Progenitor cell of endocrine pancreas (in vitro differentiated cells): ENCODE results near the gene SPATA2. TPM values are rescaled to one million over a fixed set of nuclear protein-coding genes. Genes with fewer than 3 reads are reported as not detected.

Source experiments
- DNase-seq: peaks from one replicate; pipeline ENCODE4 v3.0.0; 2021; ENCODE audit warnings: low spot score; ENCODE audit not compliant: unreplicated experiment
- H3K27ac Mint-ChIP-seq: 2 replicates; pipeline ENCODE4 v1.8.0; 2021; ENCODE audit warnings: mild to moderate bottlenecking, moderate library complexity, mixed read lengths
- H3K27me3 Mint-ChIP-seq: 2 replicates; pipeline ENCODE4 v1.8.0; 2021; ENCODE audit warnings: mixed read lengths
- H3K36me3 Mint-ChIP-seq: 2 replicates; pipeline ENCODE4 v1.8.0; 2022; ENCODE audit warnings: mixed read lengths; ENCODE audit not compliant: insufficient read depth
- H3K4me1 Mint-ChIP-seq: 2 replicates; pipeline ENCODE4 v1.8.0; 2021; ENCODE audit warnings: low read depth, mixed read lengths
- H3K4me3 Mint-ChIP-seq: 2 replicates; pipeline ENCODE4 v1.8.0; 2021; ENCODE audit warnings: low read depth, mild to moderate bottlenecking, moderate library complexity, mixed read lengths
- H3K9me3 Mint-ChIP-seq: 2 replicates; pipeline ENCODE4 v1.8.0; 2021; ENCODE audit warnings: low read depth, mixed read lengths
- CTCF ChIP-seq: fragments of 200-600 bp; sonication (generic); IDR thresholded peaks from one replicate; pipeline ENCODE4 v1.5.0; 2021; ENCODE audit warnings: antibody characterized with exemption, mild to moderate bottlenecking; ENCODE audit not compliant: unreplicated experiment
- total RNA-seq: library from RNA; stranded (reverse); gene quantifications from 2 replicates; pipeline ENCODE4 v1.2.1, GENCODE V29; 2021

The SPATA2 gene
- total RNA-seq, 1 donor from 2014 or later = 9.5 TPM

- peaks cover 2% of the 10 kb centered on the region for H3K4me1 Mint-ChIP-seq
- no peaks in the 10 kb centered on the region for H3K27me3 Mint-ChIP-seq
- no peak overlapping the region for H3K27ac Mint-ChIP-seq
- peaks cover 8% of the 10 kb centered on the region for H3K36me3 Mint-ChIP-seq
- no peak for DNase-seq
- TF ChIP-seq CTCF = no peak
- no peak overlapping the region for H3K4me3 Mint-ChIP-seq
- H3K9me3 Mint-ChIP-seq = no peaks in the 10 kb centered on the region
Measured at GRCh38 chr20:49908258-49908565, 7.1 kb downstream of the SPATA2 start.

- no peak for TF ChIP-seq CTCF
- no peak for DNase-seq
- peak overlapping the region; percentile 56 for H3K27ac Mint-ChIP-seq
- no peak overlapping the region for H3K4me3 Mint-ChIP-seq
- peaks cover 2% of the 10 kb centered on the region for H3K4me1 Mint-ChIP-seq
- no peaks in the 10 kb centered on the region for H3K9me3 Mint-ChIP-seq
- peaks cover 9% of the 10 kb centered on the region for H3K36me3 Mint-ChIP-seq
- H3K27me3 Mint-ChIP-seq = no peaks in the 10 kb centered on the region
Measured at GRCh38 chr20:49907405-49908257, 7.7 kb downstream of the SPATA2 start.

- peaks cover 2% of the 10 kb centered on the region for H3K4me1 Mint-ChIP-seq
- peaks cover 10% of the 10 kb centered on the region for H3K36me3 Mint-ChIP-seq
Measured at GRCh38 chr20:49906615-49907154, 8.6 kb downstream of the SPATA2 start.

GRCh38 chr20:49906101-49906604, 9.2 kb downstream of the SPATA2 start:
- no peaks in the 10 kb centered on the region for H3K9me3 Mint-ChIP-seq
- H3K4me1 Mint-ChIP-seq = peaks cover 2% of the 10 kb centered on the region
- H3K27ac Mint-ChIP-seq = no peak overlapping the region
- no peaks in the 10 kb centered on the region for H3K27me3 Mint-ChIP-seq
- no peak for DNase-seq
- TF ChIP-seq CTCF = no peak
- peaks cover 10% of the 10 kb centered on the region for H3K36me3 Mint-ChIP-seq
- no peak overlapping the region for H3K4me3 Mint-ChIP-seq

More at GRCh38 chr20:49906615-49907154, 8.6 kb downstream of the SPATA2 start:
- DNase-seq = no peak
- H3K27ac Mint-ChIP-seq = no peak overlapping the region
- no peak for TF ChIP-seq CTCF
- H3K27me3 Mint-ChIP-seq = no peaks in the 10 kb centered on the region
- no peak overlapping the region for H3K4me3 Mint-ChIP-seq
- H3K9me3 Mint-ChIP-seq = no peaks in the 10 kb centered on the region

GRCh38 chr20:49905415-49906091, 9.8 kb downstream of the SPATA2 start:
- no peak for TF ChIP-seq CTCF
- Mint-ChIP-seq H3K27ac (peak overlapping the region; percentile 31), H3K36me3 (peaks cover 10% of the 10 kb centered on the region), H3K4me3 (no peak overlapping the region), H3K9me3 (no peaks in the 10 kb centered on the region), H3K4me1 (peaks cover 2% of the 10 kb centered on the region), H3K27me3 (no peaks in the 10 kb centered on the region)
- no peak for DNase-seq
